Sigmoid colon (tissue), 7 donors: ENCODE data around the gene MESP1. TPM values are rescaled to one million over a fixed set of nuclear protein-coding genes. Genes with fewer than 3 reads are reported as not detected.

Experiments used
- DNase-seq: peaks from one replicate; pipeline ENCODE4 v3.0.0-alpha.2; 2019
- H3K27ac ChIP-seq, 4 donors: fragments of 200-600 bp; sonication (generic); one replicate each; pipeline ENCODE4 v1.5.1; 2016 to 2019; ENCODE audit warnings: mild to moderate bottlenecking in 1 of 4
- H3K27me3 ChIP-seq, 3 donors: fragments of 200-600 bp; sonication (generic); one replicate each; pipeline ENCODE4 v1.5.1; 2019; ENCODE audit warnings: mild to moderate bottlenecking in 1 of 3
- H3K36me3 ChIP-seq, 4 donors: fragments of 200-600 bp; sonication (generic); one replicate each; pipeline ENCODE4 v1.5.1; 2016 to 2019
- H3K4me1 ChIP-seq, 4 donors: fragments of 200-600 bp; sonication (generic); one replicate each; pipeline ENCODE4 v1.5.1; 2017 to 2019
- H3K4me3 ChIP-seq, 4 donors: fragments of 200-600 bp; sonication (generic); one replicate each; pipeline ENCODE4 v1.5.1; 2017 to 2019; ENCODE audit warnings: mild to moderate bottlenecking in 2 of 4, moderate library complexity in 1 of 4
- H3K9me3 ChIP-seq, 4 donors: fragments of 200-600 bp in 3 of 4; sonication (generic) in 3 of 4; one replicate each; pipeline versions ENCODE4 v1.5.1 to v1.6.1; 2013 to 2019
- CTCF ChIP-seq, 4 experiments: fragments of 450-650 bp in 3 of 4; fragments of 200-600 bp in 1 of 4; IDR thresholded peaks; one replicate each; pipeline ENCODE4 v1.5.1; 2016 to 2019; ENCODE audit warnings: antibody characterized with exemption in 4 of 4, mild to moderate bottlenecking in 3 of 4, moderate library complexity in 2 of 4
- EP300 ChIP-seq, 4 donors: sonication (generic); formaldehyde crosslinking; IDR thresholded peaks; one replicate each; pipeline ENCODE4 v1.6.1; 2017; ENCODE audit warnings: antibody characterized with exemption in 4 of 4
- POLR2A ChIP-seq, 2 donors: fragments of 450-650 bp; IDR thresholded peaks; one replicate each; pipeline ENCODE4 v1.6.1; 2016; ENCODE audit warnings: antibody characterized with exemption in 2 of 2, mild to moderate bottlenecking in 2 of 2, moderate library complexity in 2 of 2
- POLR2AphosphoS5 ChIP-seq, 4 donors: sonication (generic); formaldehyde crosslinking; IDR thresholded peaks; one replicate each; pipeline ENCODE4 v1.6.1; 2017; ENCODE audit warnings: antibody characterized with exemption in 4 of 4
- WGBS, 2 donors: extraction: QIAGEN DNeasy Blood & Tissue Kit; methylation state at CpG; one replicate each; pipeline ENCODE4 v1.1.7; 2013; 5-methylcytosine and 5-hydroxymethylcytosine counted together
- intact Hi-C: fragments of 100-400 bp; cut with DNase I; formaldehyde crosslinking; loops from one replicate; pipeline ENCODE4 v1.15.1; 2023
- polyA plus RNA-seq, 3 donors: library from polyadenylated mRNA; stranded (reverse); fragments of 200-250 nt; gene quantifications; one replicate each; pipeline ENCODE4 v1.2.3, GENCODE V29; 2013
- small RNA-seq, 3 donors: library from RNA; depleted of rRNA; stranded (forward); fragments of <200 nt; gene quantifications; one replicate each; pipeline ENCODE3, GENCODE V24; 2016
- total RNA-seq, 4 donors: library from RNA; depleted of rRNA; stranded (reverse); fragments of >200 nt; gene quantifications; one replicate each; pipeline ENCODE4 v1.1.0, GENCODE V29; 2016
- donor health status: healthy with polysubstance abuse.
- donor health status: Bipolar disorder and iron deficiency.
- donor health status: healthy.

The MESP1 gene
- total and polyA plus RNA-seq, 7 donors = 2.7 to 10.2 (median 3.6) TPM

- H3K27me3 ChIP-seq = no peaks in the 10 kb centered on the region
- 97 to 100% methylated on average over 1 of the region's 1 CpG for WGBS, 2 donors
- TF ChIP-seq CTCF (IDR thresholded peaks at IDR 0.05) = no peak
- no peak for TF ChIP-seq EP300 (IDR thresholded peaks at IDR 0.05)
- no peak for TF ChIP-seq POLR2A (IDR thresholded peaks at IDR 0.05)
- TF ChIP-seq POLR2AphosphoS5 (IDR thresholded peaks at IDR 0.05) = no peak
- H3K36me3 ChIP-seq = no peaks in the 10 kb centered on the region
- peaks cover 0 to 4% (median under 1%) of the 10 kb centered on the region in 4 donors for H3K9me3 ChIP-seq
- intact Hi-C loops = no loop called here
- no peak overlapping the region for H3K4me3 ChIP-seq
- DNase-seq = no peak
- no peaks in the 10 kb centered on the region for H3K4me1 ChIP-seq
- H3K27ac ChIP-seq = no peak overlapping the region
Observed at GRCh38 chr15:89724621-89725020, 26.4 kb downstream of the MESP1 start.

GRCh38 chr15:89723031-89723430 is 28.0 kb downstream of the MESP1 start:
- Histone ChIP-seq H3K36me3 (no peaks in the 10 kb centered on the region), H3K4me3 (no peak overlapping the region), H3K27me3 (no peaks in the 10 kb centered on the region), H3K4me1 (no peaks in the 10 kb centered on the region), H3K27ac (no peak overlapping the region), H3K9me3 (peaks cover 0 to 4% (median under 1%) of the 10 kb centered on the region in 4 donors)
- no peak for DNase-seq
- WGBS, 2 donors = 60 to 64% methylated on average over 3 of the region's 3 CpGs
- TF ChIP-seq POLR2A (IDR thresholded peaks at IDR 0.05) (no peak), POLR2AphosphoS5 (IDR thresholded peaks at IDR 0.05) (no peak), CTCF (IDR thresholded peaks at IDR 0.05) (no peak), EP300 (IDR thresholded peaks at IDR 0.05) (no peak)
- intact Hi-C loops = no loop called here

- DNase-seq = no peak
Observed at GRCh38 chr15:89714775-89715174, 36.3 kb downstream of the MESP1 start.

GRCh38 chr15:89707577-89707976 is 43.5 kb downstream of the MESP1 start:
- Histone ChIP-seq H3K27me3 (no peaks in the 10 kb centered on the region), H3K4me3 (no peak overlapping the region), H3K36me3 (no peaks in the 10 kb centered on the region), H3K9me3 (no peaks in the 10 kb centered on the region), H3K27ac (no peak overlapping the region), H3K4me1 (no peaks in the 10 kb centered on the region)
- DNase-seq = no peak
- intact Hi-C loops = no loop called here
- no peak for TF ChIP-seq POLR2A (IDR thresholded peaks at IDR 0.05)
- no peak for TF ChIP-seq POLR2AphosphoS5 (IDR thresholded peaks at IDR 0.05)
- WGBS, 2 donors = 37 to 60% methylated on average over 1 of the region's 1 CpG

More at GRCh38 chr15:89714775-89715174, 36.3 kb downstream of the MESP1 start:
- TF ChIP-seq POLR2A (IDR thresholded peaks at IDR 0.05) (no peak), POLR2AphosphoS5 (IDR thresholded peaks at IDR 0.05) (no peak), EP300 (IDR thresholded peaks at IDR 0.05) (no peak), CTCF (IDR thresholded peaks at IDR 0.05) (no peak)
- Histone ChIP-seq H3K27me3 (no peaks in the 10 kb centered on the region), H3K4me3 (no peak overlapping the region), H3K36me3 (no peaks in the 10 kb centered on the region), H3K27ac (no peak overlapping the region), H3K4me1 (no peaks in the 10 kb centered on the region), H3K9me3 (no peaks in the 10 kb centered on the region)
- intact Hi-C loops = no loop called here
- WGBS, 2 donors = 94 to 95% methylated on average over 2 of the region's 2 CpGs

- TF ChIP-seq POLR2A (IDR thresholded peaks at IDR 0.05) = no peak
- no peak for TF ChIP-seq EP300 (IDR thresholded peaks at IDR 0.05)
- no peak for TF ChIP-seq CTCF (IDR thresholded peaks at IDR 0.05)
- no peak for TF ChIP-seq POLR2AphosphoS5 (IDR thresholded peaks at IDR 0.05)
- Histone ChIP-seq H3K4me3 (no peak overlapping the region), H3K27me3 (no peaks in the 10 kb centered on the region), H3K9me3 (no peaks in the 10 kb centered on the region), H3K36me3 (no peaks in the 10 kb centered on the region), H3K4me1 (no peaks in the 10 kb centered on the region), H3K27ac (no peak overlapping the region)
- intact Hi-C loops = no loop called here
- DNase-seq = no peak
Observed at GRCh38 chr15:89704411-89704810, 46.6 kb downstream of the MESP1 start.

Small RNA genes lying within 50 kb of the gene (small RNA-seq; reads per million reads assigned to genes)
- 0 reads per million in 3 donors for gene RNU6-132P

Other genes with a start within 250 kb of the MESP1 start
- gene TICRR, start 175.8 kb downstream of the MESP1 start, total RNA-seq = under 1 TPM in 1 of 4 donors, not detected in 3; 0.14 TPM
- gene TICRR, start 175.8 kb downstream of the MESP1 start, polyA plus RNA-seq = 1 to 10 TPM in 1 of 3 donors, under 1 TPM in 2; 0.23 to 3.5 (median 0.60) TPM
- gene KIF7, start 95.8 kb downstream of the MESP1 start, total RNA-seq = 10 to 100 TPM in 1 of 4 donors, 1 to 10 TPM in 3; 5.4 to 15.2 (median 7.1) TPM
- 1 to 10 TPM in 1 of 3 donors, under 1 TPM in 2; 0.46 to 1.9 (median 0.60) TPM for gene KIF7, start 95.8 kb downstream of the MESP1 start, polyA plus RNA-seq
- 10 to 100 TPM in 1 of 4 donors, 1 to 10 TPM in 2, under 1 TPM in 1; 0.95 to 49.6 (median 1.6) TPM for gene PLIN1, start 71.9 kb downstream of the MESP1 start, total RNA-seq
- gene PLIN1, start 71.9 kb downstream of the MESP1 start, polyA plus RNA-seq = 10 to 100 TPM in 1 of 3 donors, 1 to 10 TPM in 2; 1.2 to 16.9 (median 4.8) TPM
- 10 to 100 TPM; 11.1 to 16.5 (median 13.3) TPM for gene PEX11A, start 60.5 kb downstream of the MESP1 start, total RNA-seq
- 10 to 100 TPM; 12.4 to 18.6 (median 18.3) TPM for gene PEX11A, start 60.5 kb downstream of the MESP1 start, polyA plus RNA-seq
- gene WDR93, start 60.4 kb downstream of the MESP1 start, total RNA-seq = 1 to 10 TPM in 1 of 4 donors, not detected in 3; 1.1 TPM
- under 1 TPM in 1 of 3 donors, not detected in 2; 0.04 TPM for gene WDR93, start 60.4 kb downstream of the MESP1 start, polyA plus RNA-seq
- gene MESP2, start 25.1 kb upstream of the MESP1 start, total RNA-seq = not detected
- 1 to 10 TPM in 2 of 3 donors, not detected in 1; 1.3 to 1.8 TPM for gene MESP2, start 25.1 kb upstream of the MESP1 start, polyA plus RNA-seq
- 10 to 100 TPM in 1 of 4 donors, 1 to 10 TPM in 3; 4.4 to 24.6 (median 6.2) TPM for gene ANPEP, start 63.6 kb upstream of the MESP1 start, total RNA-seq
- gene ANPEP, start 63.6 kb upstream of the MESP1 start, polyA plus RNA-seq = 100 to 1,000 TPM; 108 to 229 (median 166) TPM
- 10 to 100 TPM; 24.1 to 37.8 (median 26.6) TPM for gene AP3S2, start 142.7 kb upstream of the MESP1 start, total RNA-seq
- gene AP3S2, start 142.7 kb upstream of the MESP1 start, polyA plus RNA-seq = 10 to 100 TPM; 33.5 to 88.5 (median 51.7) TPM
- gene ARPIN, start 161.7 kb upstream of the MESP1 start, total RNA-seq = 10 to 100 TPM; 17.9 to 33.5 (median 22.9) TPM
- gene ARPIN, start 161.7 kb upstream of the MESP1 start, polyA plus RNA-seq = 10 to 100 TPM; 16.2 to 19.3 (median 16.4) TPM